T-helper 2 cell treated with Interferon-gamma antibody and Interleukin-4, amounts not matched to agents 100 ng/mL and 5 ng/mL, for 36 hours (primary cell): ENCODE results near the gene REC8. TPM values are rescaled to one million over a fixed set of nuclear protein-coding genes. Genes with fewer than 3 reads are reported as not detected.

ENCODE experiments used
- intact Hi-C: fragments of 100-400 bp; cut with micrococcal nuclease; formaldehyde crosslinking; loops from one replicate; pipeline ENCODE4 v1.15.1; 2023
- total RNA-seq: library from RNA; stranded (reverse); gene quantifications from 2 replicates; pipeline ENCODE4 v1.2.3, GENCODE V29; 2022

Gene REC8
- total RNA-seq, 1 donor from 2014 or later: 68.7 TPM

- intact Hi-C loops: no loop called here
These were observed 16.8 kb upstream of the REC8 start for GRCh38 chr14:24155100-24155499.

- intact Hi-C loops: no loop called here
These were observed 15.0 kb upstream of the REC8 start for GRCh38 chr14:24156840-24157239.

- intact Hi-C loops: no loop called here
These were observed 14.5 kb upstream of the REC8 start for GRCh38 chr14:24157331-24157730.

- intact Hi-C loops: loop anchor here (2.0 kb wide), 1 partner anchor 101 kb away; no protein-coding TSS in a partner anchor
These were observed 11.9 kb upstream of the REC8 start for GRCh38 chr14:24159777-24160498.

- intact Hi-C loops: loop anchor here (2.0 kb wide), 1 partner anchor 102 kb away; no protein-coding TSS in a partner anchor
These were observed 11.4 kb upstream of the REC8 start for GRCh38 chr14:24160499-24160849.

GRCh38 chr14:24160850-24161804 lies 10.8 kb upstream of the REC8 start, which contains the start of gene IRF9:
Gene IRF9 (plus strand): TSS chr14:24161265. CDS start chr14:24162145, 880 bp downstream.
- intact Hi-C loops: loop anchor here (1.0 to 2.0 kb wide), 9 partner anchors 14 to 102 kb away; partner anchors contain the start of genes CHMP4A, DCAF11, EMC9 and IPO4

- intact Hi-C loops: no loop called here
These were observed 9.8 kb upstream of the REC8 start for GRCh38 chr14:24162093-24162492.

- intact Hi-C loops: no loop called here
These were observed 7.3 kb upstream of the REC8 start for GRCh38 chr14:24164518-24164991.

- intact Hi-C loops: no loop called here
These were observed 6.1 kb upstream of the REC8 start for GRCh38 chr14:24165785-24166184.

GRCh38 chr14:24167469-24168114 lies 4.3 kb upstream of the REC8 start:
- intact Hi-C loops: no loop called here

- intact Hi-C loops: no loop called here
These were observed 481 bp downstream of the REC8 start for GRCh38 chr14:24172261-24172860.

GRCh38 chr14:24172871-24173281 lies 996 bp downstream of the REC8 start:
- intact Hi-C loops: no loop called here

GRCh38 chr14:24176599-24176998 lies 4.7 kb downstream of the REC8 start:
- intact Hi-C loops: no loop called here

GRCh38 chr14:24177041-24177825 lies 5.4 kb downstream of the REC8 start:
- intact Hi-C loops: no loop called here

GRCh38 chr14:24177891-24178290 lies 6.0 kb downstream of the REC8 start:
- intact Hi-C loops: no loop called here

GRCh38 chr14:24178399-24179178 lies 6.7 kb downstream of the REC8 start:
- intact Hi-C loops: no loop called here

- intact Hi-C loops: no loop called here
These were observed 7.5 kb downstream of the REC8 start for GRCh38 chr14:24179294-24179960.

- intact Hi-C loops: no loop called here
These were observed 8.3 kb downstream of the REC8 start for GRCh38 chr14:24179961-24180796.
